ENCODE results near the gene KCP.
A peak's percentile ranks its signal among the peaks of the same experiment; 100 is the strongest.

Gene KCP

DNA sequence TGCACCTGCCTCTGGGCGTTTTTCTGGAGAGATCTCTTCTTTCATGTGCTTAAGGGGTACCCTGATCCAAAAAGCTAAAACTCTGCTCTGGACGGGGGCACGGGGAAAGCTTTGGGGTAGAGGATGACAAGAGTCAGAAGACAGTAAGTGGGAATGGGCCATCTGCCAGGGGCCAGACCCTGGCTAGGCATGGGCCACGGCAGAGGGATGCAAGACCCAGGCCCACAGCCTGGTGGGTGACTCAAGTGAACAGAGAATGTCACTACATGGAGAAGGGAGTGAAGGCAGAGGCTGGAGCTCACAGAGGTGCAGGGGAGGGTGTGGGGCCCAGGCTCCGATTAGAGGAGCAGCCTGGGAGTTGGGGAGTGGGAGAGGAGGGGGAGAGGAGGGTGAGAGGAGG lies 65.0 kb downstream of the KCP start:
- TF ChIP-seq, protein P1, sequence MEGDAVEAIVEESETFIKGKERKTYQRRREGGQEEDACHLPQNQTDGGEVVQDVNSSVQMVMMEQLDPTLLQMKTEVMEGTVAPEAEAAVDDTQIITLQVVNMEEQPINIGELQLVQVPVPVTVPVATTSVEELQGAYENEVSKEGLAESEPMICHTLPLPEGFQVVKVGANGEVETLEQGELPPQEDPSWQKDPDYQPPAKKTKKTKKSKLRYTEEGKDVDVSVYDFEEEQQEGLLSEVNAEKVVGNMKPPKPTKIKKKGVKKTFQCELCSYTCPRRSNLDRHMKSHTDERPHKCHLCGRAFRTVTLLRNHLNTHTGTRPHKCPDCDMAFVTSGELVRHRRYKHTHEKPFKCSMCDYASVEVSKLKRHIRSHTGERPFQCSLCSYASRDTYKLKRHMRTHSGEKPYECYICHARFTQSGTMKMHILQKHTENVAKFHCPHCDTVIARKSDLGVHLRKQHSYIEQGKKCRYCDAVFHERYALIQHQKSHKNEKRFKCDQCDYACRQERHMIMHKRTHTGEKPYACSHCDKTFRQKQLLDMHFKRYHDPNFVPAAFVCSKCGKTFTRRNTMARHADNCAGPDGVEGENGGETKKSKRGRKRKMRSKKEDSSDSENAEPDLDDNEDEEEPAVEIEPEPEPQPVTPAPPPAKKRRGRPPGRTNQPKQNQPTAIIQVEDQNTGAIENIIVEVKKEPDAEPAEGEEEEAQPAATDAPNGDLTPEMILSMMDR (IDR thresholded peaks at IDR 0.05; ENCODE audit: low read depth, low read length): no peak
- no peak overlapping the region for H3K4me3 ChIP-seq (ENCODE audit: low read depth, low read length)

DNA sequence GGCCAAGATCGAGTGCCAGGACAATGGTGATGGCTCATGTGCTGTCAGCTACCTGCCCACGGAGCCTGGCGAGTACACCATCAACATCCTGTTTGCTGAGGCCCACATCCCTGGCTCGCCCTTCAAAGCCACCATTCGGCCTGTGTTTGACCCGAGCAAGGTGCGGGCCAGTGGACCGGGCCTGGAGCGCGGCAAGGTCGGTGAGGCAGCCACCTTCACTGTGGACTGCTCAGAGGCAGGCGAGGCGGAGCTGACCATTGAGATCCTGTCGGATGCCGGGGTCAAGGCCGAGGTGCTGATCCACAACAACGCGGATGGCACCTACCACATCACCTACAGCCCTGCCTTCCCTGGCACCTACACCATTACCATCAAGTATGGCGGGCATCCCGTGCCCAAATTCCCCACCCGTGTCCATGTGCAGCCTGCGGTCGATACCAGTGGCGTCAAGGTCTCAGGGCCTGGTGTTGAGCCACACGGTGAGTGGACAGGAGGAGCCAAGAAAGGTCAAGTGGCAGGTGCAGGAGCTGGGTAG lies 65.7 kb downstream of the KCP start:
- no peak overlapping the region for H3K4me3 ChIP-seq (ENCODE audit: low read depth, low read length)
- TF ChIP-seq, protein P1 (IDR thresholded peaks at IDR 0.05; ENCODE audit: low read depth, low read length): no peak

DNA sequence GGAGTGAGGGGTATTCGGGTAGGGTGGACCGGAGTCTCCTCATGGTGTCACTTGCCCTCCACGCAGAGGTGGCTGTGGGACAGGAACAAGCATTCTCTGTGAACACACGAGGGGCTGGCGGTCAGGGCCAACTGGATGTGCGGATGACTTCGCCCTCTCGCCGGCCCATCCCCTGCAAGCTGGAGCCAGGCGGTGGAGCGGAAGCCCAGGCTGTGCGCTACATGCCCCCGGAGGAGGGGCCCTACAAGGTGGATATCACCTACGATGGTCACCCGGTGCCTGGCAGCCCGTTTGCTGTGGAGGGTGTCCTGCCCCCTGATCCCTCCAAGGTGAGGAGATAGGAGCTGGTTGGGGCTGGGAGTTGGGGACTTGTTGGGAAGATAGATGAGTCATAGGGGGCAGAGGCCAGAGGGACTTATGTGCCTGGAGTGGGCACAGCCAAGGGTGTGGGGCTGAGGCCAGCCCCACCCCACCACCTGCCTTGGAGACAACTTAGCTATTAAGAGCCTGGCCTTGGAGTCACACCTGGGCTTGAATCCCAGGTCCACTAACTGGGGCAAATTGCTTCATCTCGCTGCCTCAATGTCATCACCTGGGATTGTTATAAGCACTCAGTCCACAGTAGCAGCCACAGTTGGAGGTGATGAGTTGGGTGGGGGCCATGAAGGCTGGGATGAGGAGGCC lies 66.4 kb downstream of the KCP start:
- no peak overlapping the region for H3K4me3 ChIP-seq (ENCODE audit: low read depth, low read length)
- TF ChIP-seq, protein P1 (IDR thresholded peaks at IDR 0.05; ENCODE audit: low read depth, low read length): no peak

DNA sequence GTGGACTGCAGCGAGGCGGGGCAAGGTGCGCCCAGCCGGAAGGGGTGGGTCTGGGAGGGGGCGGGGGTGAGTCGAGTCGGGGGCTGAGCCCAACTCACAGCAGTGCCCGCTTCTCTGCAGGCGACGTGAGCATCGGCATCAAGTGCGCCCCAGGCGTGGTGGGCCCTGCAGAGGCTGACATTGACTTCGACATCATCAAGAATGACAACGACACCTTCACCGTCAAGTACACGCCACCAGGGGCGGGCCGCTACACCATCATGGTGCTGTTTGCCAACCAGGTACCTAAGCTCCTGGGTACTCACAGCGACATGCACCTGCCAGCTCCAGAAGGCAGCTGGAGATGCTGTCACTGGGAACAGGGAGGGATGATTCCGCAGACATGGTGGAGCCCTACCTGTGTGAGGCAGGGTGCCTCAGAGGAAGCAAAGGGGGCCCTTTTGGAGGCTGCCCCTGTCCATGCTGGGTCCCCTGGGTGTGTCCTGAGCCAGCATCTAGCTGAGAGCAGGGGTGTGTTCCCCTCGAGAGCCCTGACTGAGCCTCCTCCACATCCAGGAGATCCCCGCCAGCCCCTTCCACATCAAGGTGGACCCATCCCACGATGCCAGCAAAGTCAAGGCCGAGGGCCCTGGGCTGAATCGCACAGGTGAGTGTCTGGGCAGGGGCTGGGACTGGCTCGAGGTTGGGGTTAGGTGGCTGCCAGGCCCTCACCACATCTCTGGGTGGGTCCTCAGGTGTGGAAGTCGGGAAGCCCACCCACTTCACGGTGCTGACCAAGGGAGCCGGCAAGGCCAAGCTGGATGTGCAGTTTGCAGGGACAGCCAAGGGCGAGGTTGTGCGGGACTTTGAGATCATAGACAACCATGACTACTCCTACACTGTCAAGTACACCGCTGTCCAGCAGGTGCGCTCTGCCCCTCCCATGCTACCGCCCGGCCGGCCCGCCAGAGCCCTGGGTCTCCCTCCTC lies 67.6 kb downstream of the KCP start:
- H3K4me3 ChIP-seq (ENCODE audit: low read depth, low read length): no peak overlapping the region
- TF ChIP-seq, protein P1 (IDR thresholded peaks at IDR 0.05; ENCODE audit: low read depth, low read length): no peak

- H3K4me3 ChIP-seq (ENCODE audit: low read depth, low read length): no peak overlapping the region
- TF ChIP-seq, protein P1 (IDR thresholded peaks at IDR 0.05; ENCODE audit: low read depth, low read length): peak; percentile 59
Observed at GRCh38 chr7:128841921-128842673, 68.4 kb downstream of the KCP start.

GRCh38 chr7:128841171-128841690 lies 69.3 kb downstream of the KCP start:
- TF ChIP-seq, protein P1 (IDR thresholded peaks at IDR 0.05; ENCODE audit: low read depth, low read length): no peak
- H3K4me3 ChIP-seq (ENCODE audit: low read depth, low read length): no peak overlapping the region
